Measurements from ENCODE around the gene C16orf54.

GRCh38 chr16:29705030-29705429 lies 40.8 kb downstream of the C16orf54 start:
- TF ChIP-seq, protein P1, sequence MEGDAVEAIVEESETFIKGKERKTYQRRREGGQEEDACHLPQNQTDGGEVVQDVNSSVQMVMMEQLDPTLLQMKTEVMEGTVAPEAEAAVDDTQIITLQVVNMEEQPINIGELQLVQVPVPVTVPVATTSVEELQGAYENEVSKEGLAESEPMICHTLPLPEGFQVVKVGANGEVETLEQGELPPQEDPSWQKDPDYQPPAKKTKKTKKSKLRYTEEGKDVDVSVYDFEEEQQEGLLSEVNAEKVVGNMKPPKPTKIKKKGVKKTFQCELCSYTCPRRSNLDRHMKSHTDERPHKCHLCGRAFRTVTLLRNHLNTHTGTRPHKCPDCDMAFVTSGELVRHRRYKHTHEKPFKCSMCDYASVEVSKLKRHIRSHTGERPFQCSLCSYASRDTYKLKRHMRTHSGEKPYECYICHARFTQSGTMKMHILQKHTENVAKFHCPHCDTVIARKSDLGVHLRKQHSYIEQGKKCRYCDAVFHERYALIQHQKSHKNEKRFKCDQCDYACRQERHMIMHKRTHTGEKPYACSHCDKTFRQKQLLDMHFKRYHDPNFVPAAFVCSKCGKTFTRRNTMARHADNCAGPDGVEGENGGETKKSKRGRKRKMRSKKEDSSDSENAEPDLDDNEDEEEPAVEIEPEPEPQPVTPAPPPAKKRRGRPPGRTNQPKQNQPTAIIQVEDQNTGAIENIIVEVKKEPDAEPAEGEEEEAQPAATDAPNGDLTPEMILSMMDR (conservative IDR thresholded peaks at IDR 0.05; ENCODE audit: low read depth in 2 of 2): no peak
- TF ChIP-seq POLR2AphosphoS5 (IDR thresholded peaks at IDR 0.05; ENCODE audit: low read depth): no peak
- TF ChIP-seq EZH2 (IDR thresholded peaks at IDR 0.05; ENCODE audit: low read depth, unreplicated experiment): no peak
- TF ChIP-seq, protein P2, sequence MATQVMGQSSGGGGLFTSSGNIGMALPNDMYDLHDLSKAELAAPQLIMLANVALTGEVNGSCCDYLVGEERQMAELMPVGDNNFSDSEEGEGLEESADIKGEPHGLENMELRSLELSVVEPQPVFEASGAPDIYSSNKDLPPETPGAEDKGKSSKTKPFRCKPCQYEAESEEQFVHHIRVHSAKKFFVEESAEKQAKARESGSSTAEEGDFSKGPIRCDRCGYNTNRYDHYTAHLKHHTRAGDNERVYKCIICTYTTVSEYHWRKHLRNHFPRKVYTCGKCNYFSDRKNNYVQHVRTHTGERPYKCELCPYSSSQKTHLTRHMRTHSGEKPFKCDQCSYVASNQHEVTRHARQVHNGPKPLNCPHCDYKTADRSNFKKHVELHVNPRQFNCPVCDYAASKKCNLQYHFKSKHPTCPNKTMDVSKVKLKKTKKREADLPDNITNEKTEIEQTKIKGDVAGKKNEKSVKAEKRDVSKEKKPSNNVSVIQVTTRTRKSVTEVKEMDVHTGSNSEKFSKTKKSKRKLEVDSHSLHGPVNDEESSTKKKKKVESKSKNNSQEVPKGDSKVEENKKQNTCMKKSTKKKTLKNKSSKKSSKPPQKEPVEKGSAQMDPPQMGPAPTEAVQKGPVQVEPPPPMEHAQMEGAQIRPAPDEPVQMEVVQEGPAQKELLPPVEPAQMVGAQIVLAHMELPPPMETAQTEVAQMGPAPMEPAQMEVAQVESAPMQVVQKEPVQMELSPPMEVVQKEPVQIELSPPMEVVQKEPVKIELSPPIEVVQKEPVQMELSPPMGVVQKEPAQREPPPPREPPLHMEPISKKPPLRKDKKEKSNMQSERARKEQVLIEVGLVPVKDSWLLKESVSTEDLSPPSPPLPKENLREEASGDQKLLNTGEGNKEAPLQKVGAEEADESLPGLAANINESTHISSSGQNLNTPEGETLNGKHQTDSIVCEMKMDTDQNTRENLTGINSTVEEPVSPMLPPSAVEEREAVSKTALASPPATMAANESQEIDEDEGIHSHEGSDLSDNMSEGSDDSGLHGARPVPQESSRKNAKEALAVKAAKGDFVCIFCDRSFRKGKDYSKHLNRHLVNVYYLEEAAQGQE (IDR thresholded peaks at IDR 0.05; ENCODE audit: unreplicated experiment): no peak
- TF ChIP-seq, protein P3, sequence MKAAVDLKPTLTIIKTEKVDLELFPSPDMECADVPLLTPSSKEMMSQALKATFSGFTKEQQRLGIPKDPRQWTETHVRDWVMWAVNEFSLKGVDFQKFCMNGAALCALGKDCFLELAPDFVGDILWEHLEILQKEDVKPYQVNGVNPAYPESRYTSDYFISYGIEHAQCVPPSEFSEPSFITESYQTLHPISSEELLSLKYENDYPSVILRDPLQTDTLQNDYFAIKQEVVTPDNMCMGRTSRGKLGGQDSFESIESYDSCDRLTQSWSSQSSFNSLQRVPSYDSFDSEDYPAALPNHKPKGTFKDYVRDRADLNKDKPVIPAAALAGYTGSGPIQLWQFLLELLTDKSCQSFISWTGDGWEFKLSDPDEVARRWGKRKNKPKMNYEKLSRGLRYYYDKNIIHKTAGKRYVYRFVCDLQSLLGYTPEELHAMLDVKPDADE (IDR thresholded peaks at IDR 0.05): no peak
- TF ChIP-seq CREB1 (CRISPR knock-in tag; IDR thresholded peaks at IDR 0.05; ENCODE audit: low read depth): no peak
- TF ChIP-seq EZH2phosphoT487 (IDR thresholded peaks at IDR 0.05; ENCODE audit: unreplicated experiment): no peak
- TF ChIP-seq NANOG (IDR thresholded peaks at IDR 0.05; ENCODE audit: borderline replicate concordance): no peak
- no peak for TF ChIP-seq JUNB (IDR thresholded peaks at IDR 0.05; ENCODE audit: unreplicated experiment)
- TF ChIP-seq, protein P4, sequence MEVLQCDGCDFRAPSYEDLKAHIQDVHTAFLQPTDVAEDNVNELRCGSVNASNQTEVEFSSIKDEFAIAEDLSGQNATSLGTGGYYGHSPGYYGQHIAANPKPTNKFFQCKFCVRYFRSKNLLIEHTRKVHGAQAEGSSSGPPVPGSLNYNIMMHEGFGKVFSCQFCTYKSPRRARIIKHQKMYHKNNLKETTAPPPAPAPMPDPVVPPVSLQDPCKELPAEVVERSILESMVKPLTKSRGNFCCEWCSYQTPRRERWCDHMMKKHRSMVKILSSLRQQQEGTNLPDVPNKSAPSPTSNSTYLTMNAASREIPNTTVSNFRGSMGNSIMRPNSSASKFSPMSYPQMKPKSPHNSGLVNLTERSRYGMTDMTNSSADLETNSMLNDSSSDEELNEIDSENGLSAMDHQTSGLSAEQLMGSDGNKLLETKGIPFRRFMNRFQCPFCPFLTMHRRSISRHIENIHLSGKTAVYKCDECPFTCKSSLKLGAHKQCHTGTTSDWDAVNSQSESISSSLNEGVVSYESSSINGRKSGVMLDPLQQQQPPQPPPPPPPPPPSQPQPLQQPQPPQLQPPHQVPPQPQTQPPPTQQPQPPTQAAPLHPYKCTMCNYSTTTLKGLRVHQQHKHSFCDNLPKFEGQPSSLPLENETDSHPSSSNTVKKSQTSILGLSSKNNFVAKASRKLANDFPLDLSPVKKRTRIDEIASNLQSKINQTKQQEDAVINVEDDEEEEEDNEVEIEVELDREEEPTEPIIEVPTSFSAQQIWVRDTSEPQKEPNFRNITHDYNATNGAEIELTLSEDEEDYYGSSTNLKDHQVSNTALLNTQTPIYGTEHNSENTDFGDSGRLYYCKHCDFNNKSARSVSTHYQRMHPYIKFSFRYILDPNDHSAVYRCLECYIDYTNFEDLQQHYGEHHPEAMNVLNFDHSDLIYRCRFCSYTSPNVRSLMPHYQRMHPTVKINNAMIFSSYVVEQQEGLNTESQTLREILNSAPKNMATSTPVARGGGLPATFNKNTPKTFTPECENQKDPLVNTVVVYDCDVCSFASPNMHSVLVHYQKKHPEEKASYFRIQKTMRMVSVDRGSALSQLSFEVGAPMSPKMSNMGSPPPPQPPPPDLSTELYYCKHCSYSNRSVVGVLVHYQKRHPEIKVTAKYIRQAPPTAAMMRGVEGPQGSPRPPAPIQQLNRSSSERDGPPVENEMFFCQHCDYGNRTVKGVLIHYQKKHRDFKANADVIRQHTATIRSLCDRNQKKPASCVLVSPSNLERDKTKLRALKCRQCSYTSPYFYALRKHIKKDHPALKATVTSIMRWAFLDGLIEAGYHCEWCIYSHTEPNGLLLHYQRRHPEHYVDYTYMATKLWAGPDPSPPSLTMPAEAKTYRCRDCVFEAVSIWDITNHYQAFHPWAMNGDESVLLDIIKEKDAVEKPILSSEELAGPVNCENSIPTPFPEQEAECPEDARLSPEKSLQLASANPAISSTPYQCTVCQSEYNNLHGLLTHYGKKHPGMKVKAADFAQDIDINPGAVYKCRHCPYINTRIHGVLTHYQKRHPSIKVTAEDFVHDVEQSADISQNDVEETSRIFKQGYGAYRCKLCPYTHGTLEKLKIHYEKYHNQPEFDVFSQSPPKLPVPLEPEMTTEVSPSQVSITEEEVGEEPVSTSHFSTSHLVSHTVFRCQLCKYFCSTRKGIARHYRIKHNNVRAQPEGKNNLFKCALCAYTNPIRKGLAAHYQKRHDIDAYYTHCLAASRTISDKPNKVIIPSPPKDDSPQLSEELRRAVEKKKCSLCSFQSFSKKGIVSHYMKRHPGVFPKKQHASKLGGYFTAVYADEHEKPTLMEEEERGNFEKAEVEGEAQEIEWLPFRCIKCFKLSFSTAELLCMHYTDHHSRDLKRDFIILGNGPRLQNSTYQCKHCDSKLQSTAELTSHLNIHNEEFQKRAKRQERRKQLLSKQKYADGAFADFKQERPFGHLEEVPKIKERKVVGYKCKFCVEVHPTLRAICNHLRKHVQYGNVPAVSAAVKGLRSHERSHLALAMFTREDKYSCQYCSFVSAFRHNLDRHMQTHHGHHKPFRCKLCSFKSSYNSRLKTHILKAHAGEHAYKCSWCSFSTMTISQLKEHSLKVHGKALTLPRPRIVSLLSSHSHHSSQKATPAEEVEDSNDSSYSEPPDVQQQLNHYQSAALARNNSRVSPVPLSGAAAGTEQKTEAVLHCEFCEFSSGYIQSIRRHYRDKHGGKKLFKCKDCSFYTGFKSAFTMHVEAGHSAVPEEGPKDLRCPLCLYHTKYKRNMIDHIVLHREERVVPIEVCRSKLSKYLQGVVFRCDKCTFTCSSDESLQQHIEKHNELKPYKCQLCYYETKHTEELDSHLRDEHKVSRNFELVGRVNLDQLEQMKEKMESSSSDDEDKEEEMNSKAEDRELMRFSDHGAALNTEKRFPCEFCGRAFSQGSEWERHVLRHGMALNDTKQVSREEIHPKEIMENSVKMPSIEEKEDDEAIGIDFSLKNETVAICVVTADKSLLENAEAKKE (CRISPR knock-in tag; IDR thresholded peaks at IDR 0.05): no peak
- TF ChIP-seq ZNF114 (CRISPR knock-in tag; IDR thresholded peaks at IDR 0.05): no peak

Measured in GM23338 (cell line).